ENCODE data around the gene ZMYND11.

GRCh38 chr10:200405-200804 lies 65.2 kb downstream of the ZMYND11 start:
- no peak for TF ChIP-seq CTCF (optimal IDR thresholded peaks at IDR 0.05 in 1 of 3, IDR thresholded peaks at IDR 0.05 in 1 of 3, conservative IDR thresholded peaks at IDR 0.05 in 1 of 3; ENCODE audit: extremely low read depth in 1 of 3, insufficient read depth in 2 of 3, low read length in 3 of 3)
- TF ChIP-seq EZH2 (IDR thresholded peaks at IDR 0.05; ENCODE audit: low read length), result no peak

Data from keratinocyte (primary cell).